Loucy (cell line): ENCODE measurements around the gene AP1AR.
A peak's percentile ranks its signal among the peaks of the same experiment; 100 is the strongest.

Source experiments
- H2AFZ ChIP-seq: fragments of 200-600 bp; sonication (generic); 2 replicates; pipeline ENCODE4 v1.6.0; 2016; ENCODE audit warnings: antibody characterized with exemption, mild to moderate bottlenecking, low read length, moderate library complexity
- H3F3A ChIP-seq: fragments of 200-600 bp; 2 replicates; pipeline ENCODE4 v1.6.0; 2016; ENCODE audit warnings: antibody characterized with exemption, low read depth, mild to moderate bottlenecking
- H3K27me3 ChIP-seq: fragments of 200-600 bp; sonication (generic); 2 replicates; pipeline ENCODE4 v1.6.1; 2014; ENCODE audit warnings: low read length, mild to moderate bottlenecking; ENCODE audit not compliant: insufficient read depth, poor library complexity, severe bottlenecking
- H3K36me3 ChIP-seq: fragments of 200-600 bp; sonication (generic); 2 replicates; pipeline ENCODE4 v1.6.1; 2016; ENCODE audit warnings: low read length; ENCODE audit not compliant: insufficient read depth
- H3K4me1 ChIP-seq: fragments of 200-600 bp; sonication (generic); 2 replicates; pipeline ENCODE4 v1.5.1; 2014; ENCODE audit warnings: low read length, mild to moderate bottlenecking; ENCODE audit not compliant: insufficient read depth, poor library complexity, severe bottlenecking
- H3K4me2 ChIP-seq: fragments of 200-600 bp; sonication (generic); 2 replicates; pipeline ENCODE4 v1.6.0; 2014; ENCODE audit warnings: antibody characterized with exemption, low read length, low read depth, mild to moderate bottlenecking; ENCODE audit not compliant: poor library complexity, severe bottlenecking
- H3K4me3 ChIP-seq: fragments of 200-600 bp; sonication (generic); 2 replicates; pipeline ENCODE4 v1.5.1; 2014; ENCODE audit warnings: low read length, mild to moderate bottlenecking, mixed read lengths; ENCODE audit not compliant: poor library complexity, severe bottlenecking
- H3K79me2 ChIP-seq: fragments of 200-600 bp; sonication (generic); 2 replicates; pipeline ENCODE4 v1.6.1; 2014; ENCODE audit warnings: low read length; ENCODE audit not compliant: insufficient read depth
- H3K9ac ChIP-seq: fragments of 200-600 bp; sonication (generic); 2 replicates; pipeline ENCODE4 v1.6.0; 2014; ENCODE audit warnings: mild to moderate bottlenecking, low read depth, low read length, moderate library complexity; ENCODE audit not compliant: poor library complexity, severe bottlenecking
- H3K9me2 ChIP-seq: fragments of 200-600 bp; sonication (generic); replicated peaks from 2 replicates; pipeline ENCODE4 v1.6.1; 2016; ENCODE audit warnings: low read depth, low read length, mixed read lengths
- H3K9me3 ChIP-seq: fragments of 200-600 bp; sonication (generic); 2 replicates; pipeline ENCODE4 v1.6.1; 2014; ENCODE audit warnings: mild to moderate bottlenecking, antibody characterized with exemption, low read length, low read depth; ENCODE audit not compliant: insufficient read depth
- H4K20me1 ChIP-seq: fragments of 200-600 bp; sonication (generic); 2 replicates; pipeline ENCODE4 v1.6.0; 2014; ENCODE audit warnings: antibody characterized with exemption, low read length, mild to moderate bottlenecking; ENCODE audit not compliant: insufficient read depth, poor library complexity, severe bottlenecking
- EZH2phosphoT487 ChIP-seq: fragments of 200-600 bp; IDR thresholded peaks from 2 replicates; pipeline ENCODE4 v1.6.1; 2018; ENCODE audit warnings: antibody characterized with exemption, mild to moderate bottlenecking, moderate library complexity, borderline replicate concordance
- TF ChIP-seq, protein P1 (sequence below): fragments of 200-600 bp; sonication (generic); conservative IDR thresholded peaks from 2 replicates; pipeline ENCODE4 v1.5.1; 2014; ENCODE audit warnings: mild to moderate bottlenecking, antibody characterized with exemption, low read length

Gene AP1AR

DNA sequence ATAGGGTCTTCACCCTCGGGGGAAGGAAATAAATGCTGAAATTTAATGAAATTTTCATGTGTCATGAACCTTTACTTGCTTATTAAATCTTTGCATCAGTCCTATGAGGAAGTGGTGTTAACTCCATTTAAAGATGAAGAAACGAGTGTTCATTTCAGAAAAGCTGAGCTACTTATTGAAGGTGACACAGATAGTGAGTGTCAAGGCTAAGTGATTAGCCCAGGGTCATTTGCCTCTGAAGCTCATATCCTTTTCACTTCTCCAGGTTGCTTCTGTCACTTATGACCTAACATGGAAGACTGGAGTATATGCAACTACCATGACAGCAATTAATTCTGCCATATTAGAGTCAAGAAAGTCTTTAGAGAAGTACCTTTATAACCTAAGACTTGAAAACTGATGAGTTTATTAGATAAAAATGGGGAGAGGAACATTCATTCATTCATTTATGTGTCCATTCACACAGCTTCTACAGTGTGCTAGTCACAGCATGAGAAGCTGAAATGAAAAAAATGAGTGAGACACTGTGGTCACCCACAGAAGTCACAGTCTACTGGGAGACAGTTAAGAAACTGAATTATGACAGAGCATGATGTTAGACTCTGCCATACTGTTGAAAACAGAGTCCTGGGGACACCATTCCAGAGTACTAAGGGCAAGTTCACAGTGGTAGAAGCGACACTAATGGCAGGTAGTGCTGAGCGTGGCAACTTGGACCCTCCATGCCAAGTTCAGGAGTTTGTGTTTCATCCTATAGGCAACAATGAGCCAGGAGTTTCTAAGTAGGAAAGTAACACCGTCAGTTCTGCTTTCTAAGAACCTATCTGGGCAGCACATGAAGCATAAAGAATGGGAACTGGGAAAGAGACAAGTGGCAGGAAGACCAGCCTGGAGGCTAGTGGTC is 86.9 kb downstream of the AP1AR start:
- Histone ChIP-seq H3K4me2 (peak overlapping the region; percentile 15), H2AFZ (no peak overlapping the region)

More for the DNA sequence above, 86.9 kb downstream of the AP1AR start:
- Histone ChIP-seq H3K4me3 (no peak overlapping the region), H4K20me1 (no peaks in the 10 kb centered on the region), H3K9me2 (no peaks in the 10 kb centered on the region), H3K79me2 (no peaks in the 10 kb centered on the region), H3K27me3 (no peaks in the 10 kb centered on the region), H3K36me3 (no peaks in the 10 kb centered on the region), H3F3A (no peaks in the 10 kb centered on the region), H3K9me3 (no peaks in the 10 kb centered on the region), H3K9ac (no peak overlapping the region), H3K4me1 (peaks cover 16% of the 10 kb centered on the region)
- no peak for TF ChIP-seq EZH2phosphoT487
- TF ChIP-seq, protein P1, sequence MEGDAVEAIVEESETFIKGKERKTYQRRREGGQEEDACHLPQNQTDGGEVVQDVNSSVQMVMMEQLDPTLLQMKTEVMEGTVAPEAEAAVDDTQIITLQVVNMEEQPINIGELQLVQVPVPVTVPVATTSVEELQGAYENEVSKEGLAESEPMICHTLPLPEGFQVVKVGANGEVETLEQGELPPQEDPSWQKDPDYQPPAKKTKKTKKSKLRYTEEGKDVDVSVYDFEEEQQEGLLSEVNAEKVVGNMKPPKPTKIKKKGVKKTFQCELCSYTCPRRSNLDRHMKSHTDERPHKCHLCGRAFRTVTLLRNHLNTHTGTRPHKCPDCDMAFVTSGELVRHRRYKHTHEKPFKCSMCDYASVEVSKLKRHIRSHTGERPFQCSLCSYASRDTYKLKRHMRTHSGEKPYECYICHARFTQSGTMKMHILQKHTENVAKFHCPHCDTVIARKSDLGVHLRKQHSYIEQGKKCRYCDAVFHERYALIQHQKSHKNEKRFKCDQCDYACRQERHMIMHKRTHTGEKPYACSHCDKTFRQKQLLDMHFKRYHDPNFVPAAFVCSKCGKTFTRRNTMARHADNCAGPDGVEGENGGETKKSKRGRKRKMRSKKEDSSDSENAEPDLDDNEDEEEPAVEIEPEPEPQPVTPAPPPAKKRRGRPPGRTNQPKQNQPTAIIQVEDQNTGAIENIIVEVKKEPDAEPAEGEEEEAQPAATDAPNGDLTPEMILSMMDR = no peak
